Mucosa of stomach (tissue), 1 donor: ENCODE results near the gene PLA2G2D.

ENCODE experiments used
- H3K27me3 ChIP-seq: one replicate; pipeline ENCODE4 v1.7.0; 2013; ENCODE audit warnings: mild to moderate bottlenecking, low read length; ENCODE audit not compliant: control insufficient read depth, insufficient read depth
- H3K36me3 ChIP-seq: one replicate; pipeline ENCODE4 v1.7.0; 2013; ENCODE audit warnings: low read length; ENCODE audit not compliant: control insufficient read depth, insufficient read depth
- H3K4me1 ChIP-seq: one replicate; pipeline ENCODE4 v1.7.0; 2013; ENCODE audit warnings: mild to moderate bottlenecking, low read length; ENCODE audit not compliant: control insufficient read depth, insufficient read depth
- H3K4me3 ChIP-seq: one replicate; pipeline ENCODE4 v1.7.0; 2013; ENCODE audit warnings: low read length
- H3K9ac ChIP-seq: one replicate; pipeline ENCODE4 v1.7.0; 2013; ENCODE audit warnings: mild to moderate bottlenecking, low read length, moderate library complexity
- H3K9me3 ChIP-seq: one replicate; pipeline ENCODE4 v1.7.0; 2013; ENCODE audit warnings: mild to moderate bottlenecking, low read length, moderate library complexity; ENCODE audit not compliant: control insufficient read depth
- donor health status: Pancreatic carcinoma.

The PLA2G2D gene, protein sequence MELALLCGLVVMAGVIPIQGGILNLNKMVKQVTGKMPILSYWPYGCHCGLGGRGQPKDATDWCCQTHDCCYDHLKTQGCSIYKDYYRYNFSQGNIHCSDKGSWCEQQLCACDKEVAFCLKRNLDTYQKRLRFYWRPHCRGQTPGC

DNA sequence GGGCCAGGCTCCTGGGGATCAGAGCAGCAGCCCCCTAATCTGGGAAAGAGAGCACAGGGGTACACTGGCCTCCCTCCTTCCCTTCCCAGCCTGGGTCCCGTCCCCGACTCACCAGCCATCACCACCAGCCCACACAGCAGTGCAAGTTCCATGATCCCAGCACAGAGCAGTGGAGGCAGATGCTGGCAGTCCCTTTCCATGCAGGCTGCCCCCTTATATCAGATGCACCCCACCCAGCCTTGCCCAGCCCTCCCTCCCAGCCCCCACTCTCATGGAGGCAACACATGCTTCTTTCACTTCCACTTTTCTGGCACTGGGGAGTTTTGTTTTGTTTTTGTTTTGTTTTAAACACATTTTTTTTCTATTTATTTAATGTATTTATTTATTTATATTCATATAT lies at the start of gene PLA2G2D:
Gene PLA2G2D (minus strand): TSS at position 190 of the 400 bp plus-strand sequence. CDS start 38 bp downstream, at position 152.
- no peaks in the 10 kb centered on the region for H3K9me3 ChIP-seq
- H3K27me3 ChIP-seq: peaks cover 12% of the 10 kb centered on the region
- H3K4me3 ChIP-seq: no peak within 1 kb of the TSS
- peaks cover 7% of the 10 kb centered on the region for H3K4me1 ChIP-seq
- H3K36me3 ChIP-seq: no peaks in the 10 kb centered on the region
- no peak within 1 kb of the TSS for H3K9ac ChIP-seq

DNA sequence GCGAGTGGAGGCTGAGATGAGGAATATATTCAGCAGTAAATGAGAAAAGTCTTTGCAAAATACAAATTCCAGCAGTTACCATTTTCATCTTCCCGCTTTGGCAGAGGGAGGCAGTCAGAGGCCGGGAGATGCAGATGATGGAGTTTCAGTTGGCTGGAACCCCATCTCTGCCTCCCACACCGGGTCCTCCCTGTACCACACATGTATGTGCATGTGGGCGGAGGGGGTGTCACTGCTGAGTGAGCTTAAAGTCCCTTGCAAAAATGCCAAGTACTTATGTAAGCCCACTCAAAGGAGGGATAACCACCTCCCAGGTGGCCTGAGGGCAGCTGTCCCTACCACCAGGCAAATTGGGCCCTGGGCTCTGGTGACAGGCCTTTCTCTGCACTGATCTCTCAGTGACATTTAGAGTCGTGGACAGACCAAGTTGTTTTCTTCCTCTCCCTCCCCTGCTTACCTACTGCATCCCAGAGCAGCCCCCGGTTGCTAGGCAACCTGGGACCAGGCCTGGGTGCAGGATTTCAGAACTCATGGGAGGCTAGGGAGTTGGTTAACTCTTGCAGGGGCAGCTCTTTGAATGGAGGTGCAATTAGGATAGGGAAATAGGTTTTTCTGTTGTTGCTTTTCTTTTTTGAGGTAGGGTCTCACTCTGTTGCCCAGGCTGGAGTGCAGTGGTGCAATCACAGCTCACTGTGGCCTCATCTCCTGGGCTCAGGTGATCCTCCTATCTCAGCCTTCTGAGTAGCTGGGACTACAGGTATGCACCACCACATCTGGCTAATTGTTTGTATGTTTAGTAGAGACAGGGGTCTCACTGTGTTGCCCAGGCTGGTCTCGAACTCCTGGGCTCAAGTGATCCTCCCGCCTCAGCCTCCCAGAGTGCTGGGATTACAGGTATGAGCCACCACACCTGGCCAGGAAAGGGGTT lies 49.5 kb upstream of the PLA2G2D start:
- no peaks in the 10 kb centered on the region for H3K36me3 ChIP-seq
- no peak overlapping the region for H3K9ac ChIP-seq
- no peaks in the 10 kb centered on the region for H3K9me3 ChIP-seq
- H3K4me3 ChIP-seq: no peak overlapping the region
- H3K27me3 ChIP-seq: peaks cover 3% of the 10 kb centered on the region
- H3K4me1 ChIP-seq: peaks cover 26% of the 10 kb centered on the region

DNA sequence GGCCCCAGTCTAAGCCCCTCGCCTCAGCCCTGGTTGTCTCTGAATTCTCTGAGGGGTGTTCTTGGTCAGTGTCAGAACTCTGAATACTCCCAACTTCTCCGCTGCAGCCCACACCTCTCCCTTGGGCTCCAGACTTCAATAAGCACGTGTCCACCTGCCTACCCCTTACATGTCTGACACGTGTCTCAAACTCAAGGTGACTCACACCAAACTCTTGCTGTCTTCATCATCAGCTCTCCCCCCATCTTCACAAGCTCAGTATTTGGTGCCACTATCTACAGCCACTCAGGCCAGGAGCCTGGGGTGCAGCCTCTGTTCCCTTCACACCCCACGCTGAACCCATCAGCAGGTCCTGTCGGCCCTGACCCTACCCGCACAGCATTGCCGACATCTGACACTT lies 47.8 kb upstream of the PLA2G2D start:
- Histone ChIP-seq H3K9ac (no peak overlapping the region), H3K9me3 (no peaks in the 10 kb centered on the region), H3K36me3 (no peaks in the 10 kb centered on the region), H3K27me3 (peaks cover 3% of the 10 kb centered on the region), H3K4me3 (no peak overlapping the region), H3K4me1 (peaks cover 16% of the 10 kb centered on the region)

DNA sequence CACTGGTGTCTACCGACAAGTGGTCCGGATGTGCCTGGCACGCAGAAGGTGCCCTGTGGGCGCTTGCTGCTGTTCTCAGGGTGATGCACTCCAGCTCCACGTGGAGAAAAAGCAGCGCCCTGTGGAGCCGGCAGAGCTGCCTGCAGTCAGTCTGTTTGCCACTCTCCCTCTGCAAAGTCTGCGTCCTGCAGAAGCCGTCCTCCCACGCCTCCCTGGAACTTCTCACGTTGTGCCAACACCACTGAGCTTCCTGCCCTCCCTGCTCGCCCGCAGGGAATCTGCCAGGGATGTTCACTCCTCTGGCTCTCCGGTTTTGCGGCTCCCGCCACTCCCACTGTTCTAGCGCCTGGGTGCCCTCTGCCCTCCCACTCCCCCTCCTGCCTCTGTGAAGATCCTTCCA lies 46.7 kb upstream of the PLA2G2D start:
- peaks cover 3% of the 10 kb centered on the region for H3K27me3 ChIP-seq
- H3K9ac ChIP-seq: no peak overlapping the region
- H3K4me3 ChIP-seq: no peak overlapping the region
- peaks cover 9% of the 10 kb centered on the region for H3K4me1 ChIP-seq
- no peaks in the 10 kb centered on the region for H3K36me3 ChIP-seq
- H3K9me3 ChIP-seq: no peaks in the 10 kb centered on the region

DNA sequence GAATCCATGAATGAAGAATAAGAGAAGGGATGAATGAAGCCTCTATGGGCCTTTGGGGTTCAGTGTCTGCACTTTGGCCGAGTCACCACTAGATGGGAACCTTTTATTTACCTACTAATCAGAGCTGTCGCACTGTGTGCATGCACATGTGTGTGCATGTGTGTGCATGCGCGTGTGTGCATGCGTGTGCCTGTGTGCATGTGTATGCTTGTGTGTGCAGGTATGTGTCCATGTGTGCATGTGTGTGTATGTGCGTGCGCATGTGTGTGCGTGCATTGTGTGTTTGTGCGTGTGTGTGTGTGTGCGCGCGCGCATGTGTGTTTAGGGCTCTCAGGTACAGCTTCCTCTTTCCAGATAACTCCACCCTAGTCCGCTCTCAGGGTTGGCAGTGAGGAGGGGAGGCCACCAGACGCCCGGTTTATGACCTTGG lies 46.2 kb upstream of the PLA2G2D start:
- H3K4me3 ChIP-seq: no peak overlapping the region
- H3K9ac ChIP-seq: no peak overlapping the region
- peaks cover 5% of the 10 kb centered on the region for H3K9me3 ChIP-seq
- peaks cover 4% of the 10 kb centered on the region for H3K4me1 ChIP-seq
- peaks cover 3% of the 10 kb centered on the region for H3K27me3 ChIP-seq
- no peaks in the 10 kb centered on the region for H3K36me3 ChIP-seq

DNA sequence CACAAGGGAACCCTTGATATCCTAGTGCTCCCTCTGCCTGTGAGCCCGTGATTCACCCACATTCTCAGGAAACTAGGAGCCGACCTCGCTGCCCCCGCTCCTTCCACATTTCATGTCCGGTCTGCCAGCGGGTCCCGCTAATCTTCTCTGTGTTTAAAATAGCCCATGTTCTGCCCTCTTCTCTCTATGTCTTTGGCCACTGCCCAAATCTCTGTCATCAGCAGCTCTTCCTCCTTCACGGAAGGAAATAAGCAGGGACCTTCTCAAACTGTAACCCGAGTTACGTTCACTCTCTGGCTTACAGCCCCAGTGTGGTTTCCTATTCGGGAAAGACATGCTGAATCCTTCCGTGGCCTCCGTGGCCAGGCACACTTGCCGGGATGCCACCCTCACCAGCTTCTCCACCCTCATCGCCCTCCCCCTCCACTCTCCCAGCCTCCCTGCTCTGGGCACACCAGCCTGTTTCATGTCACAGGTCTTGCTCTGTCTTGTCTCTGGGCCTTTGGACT lies 45.4 kb upstream of the PLA2G2D start:
- Histone ChIP-seq H3K4me1 (no peaks in the 10 kb centered on the region), H3K9me3 (peaks cover 7% of the 10 kb centered on the region), H3K4me3 (no peak overlapping the region), H3K27me3 (peaks cover 3% of the 10 kb centered on the region), H3K36me3 (no peaks in the 10 kb centered on the region), H3K9ac (no peak overlapping the region)

- Histone ChIP-seq H3K4me1 (peaks cover under 1% of the 10 kb centered on the region), H3K27me3 (no peaks in the 10 kb centered on the region), H3K9ac (no peak overlapping the region), H3K36me3 (no peaks in the 10 kb centered on the region), H3K9me3 (peaks cover 7% of the 10 kb centered on the region), H3K4me3 (no peak overlapping the region)
Measured at GRCh38 chr1:20160034-20160433, 40.7 kb upstream of the PLA2G2D start.

DNA sequence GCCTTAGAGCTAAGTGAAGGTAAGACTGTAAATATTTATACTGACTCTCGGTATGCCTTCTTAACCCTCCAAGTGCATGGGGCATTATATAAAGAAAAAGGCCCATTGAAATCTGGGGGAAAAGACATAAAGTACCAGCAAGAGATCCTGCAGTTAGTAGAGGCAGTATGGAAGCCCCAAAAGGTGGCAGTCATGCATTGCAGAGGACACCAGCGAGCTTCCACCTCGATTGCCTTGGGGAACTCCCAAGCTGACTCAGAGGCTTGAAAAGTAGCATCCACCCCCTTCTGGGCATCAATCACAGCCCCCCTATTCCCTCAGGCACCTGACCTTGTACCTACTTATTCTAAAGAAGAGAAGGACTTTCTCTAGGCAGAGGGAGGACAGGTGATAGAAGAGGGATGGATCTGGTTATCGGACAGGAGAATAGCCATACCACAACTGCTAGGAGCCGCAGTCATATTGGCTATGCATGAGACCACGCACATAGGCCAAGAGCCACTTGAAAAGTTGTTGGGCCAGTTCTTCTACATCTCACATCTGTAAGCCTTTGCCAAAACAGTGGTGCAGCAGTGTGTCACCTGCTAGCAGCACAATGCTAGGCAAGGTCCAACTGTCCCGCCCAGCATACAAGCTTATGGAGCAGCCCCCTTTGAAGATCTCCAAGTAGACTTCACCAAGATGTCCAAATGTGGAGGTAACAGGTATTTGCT lies 39.2 kb upstream of the PLA2G2D start:
- peaks cover 7% of the 10 kb centered on the region for H3K9me3 ChIP-seq
- no peaks in the 10 kb centered on the region for H3K27me3 ChIP-seq

DNA sequence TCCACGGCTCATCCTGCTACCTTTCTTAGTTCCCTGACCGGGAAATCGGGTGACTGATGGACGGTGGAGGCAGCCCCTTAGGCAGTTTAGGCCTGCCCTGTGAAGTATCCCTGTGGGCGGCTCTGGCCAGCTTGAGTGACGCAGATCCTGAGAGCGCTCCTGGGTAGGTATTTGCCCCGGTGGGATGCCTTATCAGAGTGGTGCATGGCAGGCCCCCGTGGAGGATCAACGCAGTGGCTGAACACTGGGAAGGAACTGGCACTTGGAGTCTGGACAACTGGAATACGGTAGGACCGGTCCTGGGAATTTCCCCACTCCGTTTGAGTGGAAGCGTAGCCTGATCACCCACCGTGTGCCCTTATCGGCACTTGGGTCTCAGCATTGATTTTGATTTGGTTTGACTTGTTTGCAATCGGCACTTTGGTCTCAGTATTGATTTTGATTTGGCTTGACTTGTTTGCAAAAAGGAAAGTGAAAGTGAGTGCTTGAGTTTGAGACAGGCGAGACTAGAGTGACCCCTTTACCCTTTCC lies 35.0 kb upstream of the PLA2G2D start:
- peaks cover 5% of the 10 kb centered on the region for H3K27me3 ChIP-seq
- H3K4me3 ChIP-seq: no peak overlapping the region
- peak overlapping the region; percentile 16 for H3K9ac ChIP-seq
- no peaks in the 10 kb centered on the region for H3K9me3 ChIP-seq
- no peaks in the 10 kb centered on the region for H3K36me3 ChIP-seq
- H3K4me1 ChIP-seq: peaks cover 32% of the 10 kb centered on the region

More for the DNA sequence above, 39.2 kb upstream of the PLA2G2D start:
- Histone ChIP-seq H3K4me1 (peaks cover 16% of the 10 kb centered on the region), H3K9ac (no peak overlapping the region), H3K4me3 (no peak overlapping the region), H3K36me3 (no peaks in the 10 kb centered on the region)

GRCh38 chr1:20153000-20153418 lies 33.7 kb upstream of the PLA2G2D start:
- Histone ChIP-seq H3K9ac (no peak overlapping the region), H3K27me3 (peaks cover 5% of the 10 kb centered on the region), H3K4me3 (no peak overlapping the region), H3K9me3 (no peaks in the 10 kb centered on the region), H3K4me1 (peaks cover 32% of the 10 kb centered on the region), H3K36me3 (no peaks in the 10 kb centered on the region)

GRCh38 chr1:20152599-20152930 lies 33.2 kb upstream of the PLA2G2D start:
- Histone ChIP-seq H3K36me3 (no peaks in the 10 kb centered on the region), H3K4me3 (no peak overlapping the region), H3K9ac (peak overlapping the region; percentile 72), H3K27me3 (peaks cover 5% of the 10 kb centered on the region), H3K4me1 (peaks cover 32% of the 10 kb centered on the region), H3K9me3 (no peaks in the 10 kb centered on the region)
